Fibroblast of skin of left quadriceps (primary cell): ENCODE measurements around the gene PXDN.
"Not testable (repeated sequence)": the region's sequence is repeated elsewhere in the genome, so short reads cannot be mapped to it uniquely, and the experiment has no call there.

ENCODE experiments used
- DNase-seq, 2 experiments: peaks; one replicate each; pipeline ENCODE4 v3.0.0-alpha.2; 2013; ENCODE audit warnings: low read depth in 2 of 2

Gene PXDN

DNA sequence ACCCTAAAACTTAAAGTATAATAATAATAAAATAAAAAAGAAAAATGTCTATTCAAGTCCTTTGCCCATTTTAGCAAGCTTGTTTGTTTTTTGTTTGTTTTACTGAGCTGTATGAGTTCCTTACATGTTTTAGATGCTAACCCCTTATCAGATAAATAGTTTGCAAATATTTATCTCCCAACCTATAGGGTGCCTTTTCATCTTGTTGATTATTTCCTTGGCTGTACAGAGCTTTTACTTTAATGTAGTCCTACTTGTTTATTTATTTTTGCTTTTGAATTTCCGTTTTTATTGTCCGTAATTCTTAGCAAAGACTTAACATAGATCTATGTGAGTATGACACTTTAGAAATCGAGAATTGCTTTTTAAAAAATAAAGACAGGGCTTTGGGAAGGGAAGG lies 17.8 kb downstream of the PXDN start:
- no peak for DNase-seq

- DNase-seq = not testable (repeated sequence)
Observed at GRCh38 chr2:1724351-1724750, 20.0 kb downstream of the PXDN start.

DNA sequence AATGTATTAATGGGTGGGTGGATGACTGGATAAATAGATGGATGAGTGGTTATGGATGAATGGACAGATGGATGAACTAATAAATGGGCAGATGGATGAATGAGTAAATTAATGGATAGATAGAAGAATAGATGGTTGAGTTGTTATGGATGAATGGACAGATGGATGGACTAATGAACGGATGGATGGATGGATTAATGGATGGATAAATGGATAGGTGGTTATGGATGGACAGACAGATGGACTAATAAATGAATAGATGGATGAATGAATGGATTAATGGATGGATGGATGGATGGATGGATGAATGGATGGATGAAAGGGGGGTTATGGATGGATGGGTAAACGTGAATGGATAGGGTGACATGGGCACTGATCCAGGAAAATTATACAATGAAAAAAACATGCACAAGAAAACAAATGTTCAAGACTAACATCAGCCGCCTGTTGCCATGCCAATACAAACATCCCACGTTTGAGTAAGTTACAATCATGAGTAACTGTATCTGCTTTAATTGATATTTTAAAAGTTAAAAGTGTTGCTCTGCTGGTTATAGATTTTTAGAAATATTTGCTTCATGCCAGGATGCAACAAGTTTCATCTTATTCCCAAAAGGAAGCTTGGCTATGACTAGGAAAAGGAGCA lies 20.8 kb downstream of the PXDN start:
- DNase-seq = no peak

DNA sequence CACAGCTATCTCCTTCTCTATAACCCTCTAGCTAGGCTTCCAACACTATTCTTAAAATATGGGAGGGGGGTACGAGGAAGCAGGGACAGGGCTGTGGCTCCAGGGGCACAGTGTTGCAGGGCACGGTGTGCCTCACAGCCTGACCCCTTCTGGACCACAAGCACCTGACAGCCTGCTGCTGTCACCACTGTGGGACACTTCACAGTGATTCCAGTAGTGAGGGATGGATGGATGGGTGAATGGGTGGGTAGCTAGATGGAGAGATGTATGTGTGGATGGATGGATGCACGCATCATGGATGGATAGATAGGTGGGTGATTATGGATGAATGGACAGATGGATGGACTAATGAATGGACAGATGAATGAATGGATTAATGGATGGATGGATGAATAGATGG lies 21.6 kb downstream of the PXDN start:
- no peak for DNase-seq

DNA sequence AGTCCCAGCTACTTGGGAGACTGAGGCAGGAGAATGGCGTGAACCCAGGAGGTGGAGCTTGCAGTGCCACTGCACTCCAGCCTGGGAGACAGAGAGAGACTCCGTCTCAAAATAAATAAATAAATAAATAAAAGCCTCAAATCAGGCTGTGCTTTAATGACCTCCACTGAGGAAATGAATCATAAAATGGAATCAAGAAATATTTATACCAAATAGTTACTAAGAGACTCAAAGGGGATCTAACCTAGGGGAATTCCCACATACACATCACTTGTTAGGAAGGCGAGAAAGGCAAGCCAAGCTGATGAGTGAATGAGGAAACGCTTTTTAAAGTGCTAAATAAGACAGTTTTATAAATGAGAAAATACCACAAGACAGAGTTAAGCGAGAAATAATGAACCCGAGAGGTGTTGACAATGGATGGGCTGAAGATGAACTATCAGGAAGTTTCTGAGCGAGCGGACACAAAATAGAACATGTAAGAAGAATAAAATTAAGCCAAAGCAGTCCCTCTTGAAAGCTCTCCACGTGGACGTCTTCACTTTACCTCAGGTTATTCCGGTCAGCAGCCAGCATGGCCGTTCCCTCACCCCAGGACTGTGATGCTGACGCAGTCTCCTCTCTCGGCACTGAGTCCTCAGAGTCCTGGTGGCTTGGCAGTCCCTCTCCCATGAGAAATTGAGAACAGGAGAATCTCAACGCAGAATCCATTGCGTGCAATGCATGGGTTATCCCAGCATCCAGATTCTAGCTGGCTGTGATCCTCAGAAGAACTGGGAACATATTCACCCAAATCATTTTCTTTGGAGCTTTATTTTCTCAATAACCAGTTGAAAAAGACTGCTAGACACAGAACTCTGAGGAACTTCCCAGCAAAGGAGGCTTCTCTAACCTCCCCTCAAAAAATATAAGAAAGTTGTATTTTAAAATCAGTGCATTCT lies 22.3 kb downstream of the PXDN start:
- peak; percentile 83 to 84 for DNase-seq

DNA sequence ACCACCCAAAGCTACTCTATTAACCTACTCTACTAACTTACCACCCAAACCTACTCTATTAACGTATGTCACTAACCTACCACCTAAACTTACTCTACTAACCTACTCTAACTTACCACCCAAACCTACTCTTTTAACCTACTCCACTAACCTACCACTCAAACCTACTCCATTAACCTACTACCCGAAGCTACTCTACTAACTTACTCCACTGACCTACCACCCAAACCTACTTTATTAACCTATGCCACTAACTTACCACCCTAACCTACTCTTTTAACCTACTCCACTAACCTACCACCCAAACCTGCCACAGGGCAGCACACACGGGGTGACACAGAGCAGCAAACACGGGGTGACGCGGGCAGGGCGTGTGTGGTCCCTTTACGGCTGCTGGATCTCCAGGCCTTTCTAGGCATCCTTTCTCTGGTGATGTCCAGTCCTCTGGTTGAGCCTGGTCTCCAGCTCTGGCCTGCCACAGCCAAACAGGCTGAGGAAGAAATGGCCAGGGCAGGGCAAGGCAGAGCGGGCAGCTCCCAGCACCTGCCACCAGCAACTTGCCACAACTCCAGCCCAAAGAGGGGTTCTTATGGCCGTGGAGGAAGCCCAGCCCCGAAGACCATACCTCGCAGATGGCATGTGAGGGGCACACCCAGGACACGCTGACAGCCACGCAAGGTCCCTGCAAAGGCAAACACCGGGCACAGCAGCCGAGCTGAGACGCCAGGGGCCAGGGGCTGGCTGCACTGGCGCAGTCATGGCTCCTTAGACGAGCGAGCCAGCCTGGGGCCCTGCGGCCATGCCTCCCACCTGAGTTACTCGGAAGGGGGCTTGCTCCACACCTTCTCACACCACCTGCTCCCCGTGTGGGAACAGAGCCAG lies 25.7 kb downstream of the PXDN start:
- DNase-seq = no peak

GRCh38 chr2:1717113-1717512 lies 27.2 kb downstream of the PXDN start:
- no peak for DNase-seq

- no peak for DNase-seq
Observed at GRCh38 chr2:1716441-1716840, 27.9 kb downstream of the PXDN start.

GRCh38 chr2:1716014-1716305 lies 28.4 kb downstream of the PXDN start:
- not testable (repeated sequence) for DNase-seq

DNA sequence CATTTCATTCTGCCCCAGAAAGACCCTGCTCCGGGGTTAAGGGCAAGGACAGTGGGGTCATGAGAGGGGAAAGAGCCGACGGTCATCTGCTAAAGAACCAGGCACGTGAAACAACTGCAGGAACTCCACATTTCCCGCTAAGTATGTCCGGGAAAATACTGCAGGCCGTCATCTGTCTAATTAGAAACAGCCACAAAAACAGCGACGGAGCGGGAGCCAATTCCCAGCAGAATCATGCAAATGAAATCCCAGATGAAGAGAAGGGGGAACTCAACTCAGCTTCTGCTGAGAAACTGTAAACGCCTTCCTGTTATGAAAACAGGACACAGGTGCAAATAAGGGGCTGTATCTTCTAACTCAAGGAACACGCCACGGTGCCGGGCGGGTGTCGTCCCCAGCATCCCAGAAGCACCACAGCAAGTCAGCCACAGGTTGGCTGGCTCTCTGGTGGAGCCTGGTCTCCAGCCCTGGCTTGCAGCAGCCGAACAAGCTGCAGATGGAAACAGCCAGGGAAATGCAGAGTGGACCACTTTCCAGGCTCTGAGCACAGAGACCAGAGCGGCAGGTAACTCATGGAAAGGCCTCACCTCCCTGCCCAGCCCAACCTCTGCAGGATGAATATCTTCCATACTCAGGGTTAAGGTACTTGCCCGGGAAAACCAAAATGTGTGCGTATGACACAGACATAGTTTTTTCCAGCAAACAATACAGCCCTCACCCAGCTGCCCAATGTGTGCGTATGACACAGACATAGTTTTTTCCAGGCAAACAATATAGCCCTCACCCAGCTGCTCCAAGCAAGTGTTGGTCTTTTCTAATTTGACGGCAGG lies 28.9 kb downstream of the PXDN start:
- peak; percentile 49 to 56 for DNase-seq

- no peak for DNase-seq
Observed at GRCh38 chr2:1714291-1715064, 29.8 kb downstream of the PXDN start.

- no peak for DNase-seq
Observed at GRCh38 chr2:1713839-1714236, 30.5 kb downstream of the PXDN start.

DNA sequence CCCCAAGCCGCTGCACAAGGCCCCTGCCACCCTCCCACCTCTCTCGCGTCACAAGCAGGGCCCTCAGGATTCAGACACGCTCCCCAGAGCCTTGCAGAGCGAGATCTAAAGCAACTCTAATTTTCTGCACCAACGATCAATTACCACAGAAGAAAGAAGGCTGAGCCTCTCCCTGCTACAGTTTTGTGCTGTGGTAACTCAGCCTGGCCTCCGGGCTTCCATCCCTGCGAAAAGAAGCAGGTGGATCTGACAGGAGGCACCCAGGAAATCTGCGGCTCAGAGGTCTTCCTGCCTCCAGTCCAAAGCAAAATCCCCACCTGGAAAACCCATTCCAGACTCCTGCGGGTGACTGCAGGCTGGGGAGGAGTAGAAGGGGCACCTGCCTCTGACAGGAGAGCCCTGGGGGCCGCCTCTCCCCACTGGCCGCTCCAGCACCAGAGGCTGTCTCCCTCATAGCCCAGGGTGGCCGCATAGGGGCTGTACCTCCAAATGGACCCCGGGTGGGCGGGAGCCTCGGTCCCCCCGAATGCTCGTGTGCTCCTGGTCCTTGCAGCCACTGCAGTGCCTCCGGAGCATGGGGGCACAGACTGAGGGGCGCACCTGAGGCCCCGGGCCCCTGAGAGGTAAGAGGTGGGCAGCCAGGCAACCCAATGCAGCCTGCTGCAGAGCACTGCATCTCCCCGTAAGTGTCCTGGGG lies 31.0 kb downstream of the PXDN start:
- no peak for DNase-seq

DNA sequence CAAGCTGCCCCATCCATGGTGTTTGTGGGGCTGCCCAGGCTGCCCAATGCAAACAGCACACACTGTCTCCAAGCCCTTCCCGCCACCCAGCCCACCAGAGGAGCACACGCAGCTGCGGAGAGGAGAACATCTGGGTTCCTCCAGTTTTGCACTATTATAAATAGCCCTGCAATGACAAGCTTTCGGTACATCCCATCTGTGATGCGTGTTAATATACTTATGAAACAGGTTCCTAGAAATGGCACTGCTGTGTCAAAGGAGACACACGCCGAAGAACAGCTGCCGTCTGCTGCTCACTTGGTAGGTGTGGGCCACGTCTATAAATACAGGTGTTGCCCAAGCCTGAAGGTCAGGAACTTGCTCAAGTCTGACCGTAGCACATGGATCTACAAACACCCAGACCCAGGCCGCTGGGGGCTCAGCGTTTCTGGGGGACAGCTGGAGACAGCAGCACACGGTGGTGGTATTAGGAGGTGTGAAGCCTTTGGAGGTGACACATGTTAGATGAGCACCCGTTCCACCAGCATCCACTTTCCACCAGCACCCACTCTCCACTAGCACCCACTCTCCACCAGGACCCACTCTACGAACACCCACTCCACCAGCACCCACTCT lies 34.3 kb downstream of the PXDN start:
- no peak for DNase-seq

DNA sequence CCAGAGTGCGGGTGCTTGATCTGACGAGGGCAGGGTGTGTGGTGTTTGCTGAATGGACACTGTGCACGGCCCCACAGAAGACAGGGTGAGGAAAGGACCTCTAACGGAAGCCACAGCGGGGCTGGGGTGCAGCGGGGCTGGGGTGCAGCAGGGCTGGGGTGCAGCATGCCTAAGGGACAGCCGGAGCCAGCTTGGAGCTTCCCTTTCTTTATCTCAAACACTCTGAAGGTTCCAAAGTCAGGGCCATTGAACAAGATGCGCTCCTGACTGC lies 35.0 kb downstream of the PXDN start:
- no peak for DNase-seq

DNA sequence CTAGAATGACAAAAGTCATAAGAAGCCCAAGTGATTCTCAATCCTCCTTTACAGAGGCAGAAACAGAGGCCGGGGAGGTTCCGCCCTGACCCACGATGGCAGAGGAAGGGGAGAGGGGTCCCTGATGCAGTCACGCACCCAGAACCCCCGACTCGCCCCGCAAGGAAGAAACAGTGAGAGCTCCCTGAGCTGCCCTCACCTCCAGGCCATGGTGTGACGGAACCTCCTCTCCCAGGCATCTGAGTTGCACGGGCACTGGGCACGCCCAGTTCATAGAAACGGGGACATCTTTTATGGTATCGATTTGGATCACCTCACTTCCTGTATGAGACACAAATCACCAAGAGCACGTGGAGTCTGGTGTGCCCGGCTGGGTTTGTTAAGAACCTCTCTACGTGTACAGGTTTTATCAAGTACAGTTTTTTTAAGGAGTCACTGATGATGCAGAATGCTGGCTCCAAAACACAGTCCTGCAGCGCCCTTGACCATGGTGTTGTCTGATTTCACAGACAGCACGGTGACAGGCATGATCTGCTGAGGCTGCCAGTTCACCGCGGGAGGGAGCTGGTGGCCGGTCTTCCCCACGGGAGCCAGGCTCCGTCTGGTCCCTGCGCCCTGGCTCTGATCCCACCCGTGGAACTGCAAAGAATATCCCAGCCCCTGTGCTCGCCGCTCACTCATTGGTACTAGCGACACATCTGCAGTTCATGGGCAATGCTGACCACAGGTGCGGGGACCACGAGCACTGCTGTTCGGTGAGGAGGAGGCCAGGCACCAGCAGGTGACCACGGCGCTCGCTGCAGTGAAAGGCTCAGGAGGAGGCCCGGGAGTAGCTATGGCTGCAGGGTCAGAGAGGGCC lies 35.6 kb downstream of the PXDN start:
- DNase-seq = no peak

- peak; percentile 62 to 66 for DNase-seq
Observed at GRCh38 chr2:1707771-1708418, 36.4 kb downstream of the PXDN start.

- DNase-seq = not testable (repeated sequence)
Observed at GRCh38 chr2:1706089-1706841, 38.0 kb downstream of the PXDN start.
